Left kidney (tissue), 8 donors: ENCODE data around the gene MTM1. TPM values are rescaled to one million over a fixed set of nuclear protein-coding genes. Genes with fewer than 3 reads are reported as not detected.

Source experiments
- DNase-seq: peaks from one replicate; pipeline ENCODE4 v3.0.0-alpha.2; 2013
- long read RNA-seq, 8 donors: transcript quantifications; one replicate each; lab custom pipeline, GENCODE V29; 2026
- polyA plus RNA-seq: library from polyadenylated mRNA; unstranded; fragments of 120-200 nt; gene quantifications from one replicate; pipeline ENCODE4 v1.2.1, GENCODE V29; 2013; ENCODE audit not compliant: insufficient read length

The MTM1 gene
- polyA plus RNA-seq = 17.6 TPM
- long read RNA-seq, donor 1, partial matches to known transcripts = 0 of 2 reads
- long read RNA-seq, donor 1, other reads (novel, unspliced or antisense) = 0 of 2 reads
- long read RNA-seq, donor 2 = 0 reads
- long read RNA-seq, donor 3, partial matches to known transcripts = 0 of 1 reads
- long read RNA-seq, donor 3, other reads (novel, unspliced or antisense) = 0 of 1 reads
- long read RNA-seq, donor 4 = 0 reads
- long read RNA-seq, donor 5, partial matches to known transcripts = 0 of 2 reads
- long read RNA-seq, donor 5, other reads (novel, unspliced or antisense) = 0 of 2 reads
- long read RNA-seq, donor 6, partial matches to known transcripts = 0 of 2 reads
- long read RNA-seq, donor 6, other reads (novel, unspliced or antisense) = 0 of 2 reads
- long read RNA-seq, donor 7, partial matches to known transcripts = 0 of 3 reads
- long read RNA-seq, donor 7, other reads (novel, unspliced or antisense) = 0 of 3 reads
- long read RNA-seq, donor 8, partial matches to known transcripts = 0 of 1 reads
- long read RNA-seq, donor 8, other reads (novel, unspliced or antisense) = 0 of 1 reads

DNA sequence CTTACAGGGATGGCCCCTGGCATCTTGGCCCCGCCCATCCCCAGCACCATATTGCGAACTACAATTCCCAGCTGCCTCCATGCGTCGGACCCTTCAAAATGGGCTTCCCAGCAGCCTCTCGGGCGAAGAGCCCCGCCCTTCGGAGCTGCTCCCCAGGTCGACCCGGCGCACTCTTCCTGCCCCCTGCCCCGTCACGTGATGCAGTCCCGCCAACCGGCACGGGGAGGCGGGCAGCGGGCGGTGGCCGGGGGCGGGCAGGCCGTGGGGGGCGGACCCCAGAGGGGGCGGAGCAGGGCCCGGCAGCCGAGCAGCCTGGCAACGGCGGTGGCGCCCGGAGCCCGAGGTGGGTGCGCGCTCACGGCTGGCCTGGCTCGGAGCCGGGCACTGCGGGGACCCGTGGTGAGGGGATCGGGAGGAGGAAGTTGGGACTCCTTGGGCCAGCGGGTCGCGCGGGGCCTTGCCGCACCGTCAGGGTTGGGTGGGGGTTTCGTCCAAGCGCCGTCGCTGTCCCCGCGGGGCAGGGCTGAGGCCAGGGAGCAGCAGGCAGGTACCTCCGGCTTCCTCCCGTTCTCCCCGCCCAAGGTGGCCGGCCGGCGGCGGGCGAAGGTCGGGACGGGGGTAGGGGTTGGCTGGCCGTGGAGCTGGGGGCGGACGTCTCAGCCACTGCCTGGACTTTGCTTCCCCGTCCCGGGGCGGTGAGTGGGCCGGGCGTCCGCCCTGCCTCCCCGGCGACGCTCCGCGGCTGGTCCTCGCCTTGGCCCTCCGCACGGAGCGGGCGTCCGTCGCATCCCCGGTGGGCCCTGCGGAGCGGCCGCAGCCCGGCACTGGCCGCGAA, at the start of gene MTM1:
Gene MTM1 (plus strand): TSS at position 302 of the 835 bp plus-strand sequence. CDS start 23,994 bp downstream, outside the sequence.
- peak; percentile 90 for DNase-seq

DNA sequence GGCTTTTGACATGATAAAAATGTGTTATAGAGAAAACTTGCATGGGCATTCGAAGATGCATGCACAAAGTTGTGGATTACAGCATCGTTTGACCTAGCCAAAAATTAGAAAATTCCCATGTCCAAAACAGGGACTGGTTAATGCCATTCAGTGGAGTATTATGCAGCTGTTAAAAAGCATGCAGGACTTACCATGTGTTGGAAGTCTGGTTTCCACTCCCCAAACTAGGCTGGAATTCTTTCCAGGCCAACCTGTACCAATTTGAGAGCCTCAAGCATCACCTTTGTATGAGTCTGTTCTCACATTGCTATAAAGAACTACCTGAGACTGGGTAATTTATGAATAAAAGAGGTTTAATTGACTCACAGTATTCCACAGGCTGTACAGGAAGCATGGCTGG, 45.9 kb upstream of the MTM1 start:
- DNase-seq = no peak

DNA sequence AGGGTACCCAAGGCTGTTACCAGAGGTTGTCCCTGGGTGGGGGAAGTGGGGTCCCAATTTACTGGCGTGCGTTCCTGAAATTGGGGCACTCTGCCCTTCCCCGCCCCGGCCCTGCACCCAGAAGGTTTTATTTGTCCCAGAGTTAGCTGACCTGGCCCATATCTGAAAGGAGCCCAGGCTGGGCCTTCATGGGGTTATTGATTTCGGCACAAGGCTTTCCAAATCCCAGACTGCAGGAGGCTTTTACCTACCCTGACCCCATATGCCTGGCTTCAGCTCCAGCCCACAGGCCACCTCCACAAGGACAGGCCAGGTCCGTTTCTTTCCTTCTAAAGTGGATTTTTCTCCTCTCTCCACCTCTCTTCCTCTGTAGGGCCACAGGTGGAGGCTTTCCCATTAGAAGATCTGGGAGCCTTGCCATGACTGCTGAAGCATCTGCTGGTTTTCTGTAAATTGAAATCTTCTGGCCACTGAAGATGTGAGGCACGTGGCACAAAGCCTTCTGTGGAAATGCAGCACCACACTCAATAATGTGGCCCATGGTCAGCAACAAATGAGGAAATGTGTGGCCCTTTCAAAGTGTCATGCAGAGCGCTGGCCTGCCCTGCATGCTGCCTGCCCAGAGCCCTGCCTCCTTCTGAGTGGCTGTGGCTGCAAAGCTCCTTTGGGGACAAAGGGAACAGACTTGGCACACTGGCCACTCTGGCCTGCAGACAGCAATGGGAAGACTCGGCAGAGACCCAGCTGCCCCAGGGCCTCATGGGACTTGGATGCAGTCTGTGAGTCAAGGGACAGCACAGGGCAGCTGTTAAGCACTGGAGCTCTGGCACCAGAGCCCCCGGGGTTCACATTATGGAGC, 43.1 kb upstream of the MTM1 start:
- no peak for DNase-seq

DNA sequence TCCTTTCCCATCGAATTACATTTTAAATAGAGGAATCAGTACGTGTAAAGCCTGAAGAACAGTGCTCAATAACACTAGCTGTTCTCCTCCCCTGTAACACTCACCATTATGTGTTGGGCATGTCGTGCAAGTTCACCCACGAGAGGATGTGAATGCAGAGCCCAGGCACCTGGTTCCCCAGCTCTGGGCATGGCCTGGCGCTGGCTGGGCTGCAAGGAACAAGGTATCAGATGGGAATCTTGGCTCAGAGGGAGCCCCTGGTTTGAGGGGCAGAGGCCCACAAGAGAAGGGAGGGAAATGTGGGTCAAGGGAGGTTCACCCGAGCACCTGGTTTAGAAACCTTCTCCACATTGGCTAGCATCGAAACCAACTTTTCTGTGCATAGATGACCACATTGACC, 41.7 kb upstream of the MTM1 start:
- no peak for DNase-seq

DNA sequence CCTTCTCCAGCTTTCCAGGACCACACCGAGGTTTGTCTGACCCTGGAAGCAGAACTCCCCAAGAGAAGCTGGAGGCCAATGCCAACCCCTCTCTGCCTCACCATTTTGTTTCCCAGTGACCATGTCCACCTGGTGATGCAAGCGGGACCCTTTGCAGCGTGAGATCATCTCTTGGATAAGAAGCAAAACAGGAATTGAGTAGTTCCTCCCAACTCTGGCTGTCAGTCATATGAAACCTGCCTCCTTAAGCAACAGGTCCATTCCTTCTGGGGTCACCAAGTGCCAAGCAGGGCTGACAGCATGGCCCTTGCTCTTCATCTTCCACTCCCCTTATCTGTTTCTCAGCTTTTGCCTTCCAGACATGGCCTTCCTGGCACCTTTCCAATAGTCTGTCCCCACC, 41.3 kb upstream of the MTM1 start:
- DNase-seq = no peak

DNA sequence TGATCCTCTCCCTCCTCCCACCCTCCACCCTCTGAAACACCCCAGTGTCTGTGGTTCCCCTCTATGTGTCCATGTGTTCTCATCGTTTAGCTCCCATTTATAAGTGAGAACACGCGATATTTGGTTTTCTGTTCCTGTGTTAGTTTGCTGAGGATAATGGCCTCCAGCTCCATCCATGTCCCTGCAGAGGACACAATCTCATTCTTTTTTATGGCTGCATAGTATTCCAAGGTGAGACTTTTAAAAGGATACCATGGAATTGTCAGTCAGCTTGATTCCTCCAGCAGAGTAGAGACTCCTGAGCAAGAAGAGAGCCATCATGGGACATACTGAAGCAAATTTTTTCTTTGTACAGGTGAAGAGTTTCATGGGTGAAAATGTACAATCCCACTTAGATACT, 38.8 kb upstream of the MTM1 start:
- DNase-seq = no peak

DNA sequence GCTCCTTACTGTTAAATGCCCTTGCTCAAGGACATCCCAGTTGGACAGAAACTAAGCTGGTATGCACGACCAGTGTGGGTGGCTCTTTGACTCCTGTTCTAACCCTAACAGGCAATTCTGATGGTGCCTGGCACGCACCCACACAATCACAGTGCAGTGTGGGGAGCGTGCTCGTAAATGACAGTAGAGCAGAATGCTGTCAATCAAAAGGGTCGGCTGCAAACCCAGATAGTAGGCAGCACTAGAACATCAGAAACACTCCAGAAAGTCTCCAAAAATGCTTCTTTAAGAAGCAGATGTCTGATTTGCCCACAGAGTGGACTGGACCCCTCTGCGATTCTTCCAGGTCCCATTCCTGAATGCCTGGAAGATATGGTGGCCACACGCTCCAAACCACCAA, 37.6 kb upstream of the MTM1 start:
- DNase-seq = no peak

DNA sequence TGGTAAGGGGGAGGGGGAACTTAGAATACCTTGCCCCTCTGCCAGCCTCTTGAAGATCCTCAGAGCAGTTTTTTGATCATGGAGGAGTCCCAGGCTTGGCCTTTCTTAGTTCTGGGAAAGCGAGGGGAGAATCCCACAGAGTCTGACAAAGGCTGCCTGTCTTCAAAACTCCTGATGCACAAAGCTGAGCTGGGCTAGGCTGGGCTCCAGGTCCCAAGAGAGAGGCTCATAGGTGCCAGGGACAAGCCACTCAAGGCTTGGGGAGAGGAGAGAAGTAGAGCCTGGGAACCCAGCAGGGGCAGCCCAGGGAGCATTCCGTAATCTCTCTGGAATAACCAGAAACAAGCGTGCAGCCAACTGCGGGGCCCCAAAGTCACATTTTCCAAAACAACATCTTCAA, 37.0 kb upstream of the MTM1 start:
- no peak for DNase-seq

DNA sequence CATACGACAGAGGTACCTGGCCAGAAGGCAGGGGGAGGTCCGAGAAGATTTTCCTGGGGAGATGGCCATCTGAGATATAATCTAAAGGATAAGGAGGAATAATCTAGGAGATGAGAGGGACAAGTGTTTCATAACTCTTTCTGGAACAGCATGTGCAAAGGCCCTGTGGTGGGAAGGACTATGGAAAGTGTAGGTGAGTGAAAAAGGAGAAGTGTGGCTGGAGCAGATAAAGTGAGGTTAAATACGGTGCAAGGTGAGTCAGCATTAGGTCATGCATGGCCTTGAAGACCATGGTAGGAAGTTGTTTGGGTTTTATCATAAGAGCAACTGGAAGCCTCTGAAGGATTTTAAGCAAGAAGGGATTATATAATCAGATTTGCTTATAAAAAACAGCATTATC, 34.6 kb upstream of the MTM1 start:
- DNase-seq = no peak

DNA sequence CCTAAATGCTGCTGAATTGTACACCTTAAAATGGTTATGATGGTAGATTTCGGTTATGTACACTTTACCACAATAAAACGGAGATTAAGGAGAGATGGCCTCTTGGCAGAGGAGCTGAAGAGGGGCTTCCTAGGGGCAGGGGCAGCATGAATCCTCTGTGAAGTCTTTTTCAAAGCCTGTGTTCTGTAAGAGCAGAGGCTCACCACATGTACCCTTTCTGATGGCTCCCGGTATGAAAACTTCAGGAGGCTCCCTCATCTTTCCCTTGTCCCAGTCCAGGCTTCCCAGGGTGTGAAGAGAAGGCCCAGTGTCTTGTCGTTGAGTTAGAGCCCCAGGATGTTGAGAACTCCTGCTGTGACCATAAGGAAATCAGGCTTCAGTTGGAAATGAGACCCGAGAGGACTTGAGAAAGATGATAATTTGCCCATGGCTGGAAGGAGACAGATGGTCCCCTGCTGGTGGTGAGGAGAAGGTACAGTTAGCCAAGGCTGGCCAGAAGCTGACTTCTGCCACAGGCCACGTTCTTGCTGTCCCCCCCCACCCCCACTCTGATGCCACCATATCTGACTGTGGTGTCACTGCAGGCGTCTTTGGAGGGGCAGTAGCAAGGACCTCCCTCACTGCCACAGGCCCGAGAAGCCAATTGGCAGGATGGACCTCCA, 31.8 kb upstream of the MTM1 start:
- no peak for DNase-seq

DNA sequence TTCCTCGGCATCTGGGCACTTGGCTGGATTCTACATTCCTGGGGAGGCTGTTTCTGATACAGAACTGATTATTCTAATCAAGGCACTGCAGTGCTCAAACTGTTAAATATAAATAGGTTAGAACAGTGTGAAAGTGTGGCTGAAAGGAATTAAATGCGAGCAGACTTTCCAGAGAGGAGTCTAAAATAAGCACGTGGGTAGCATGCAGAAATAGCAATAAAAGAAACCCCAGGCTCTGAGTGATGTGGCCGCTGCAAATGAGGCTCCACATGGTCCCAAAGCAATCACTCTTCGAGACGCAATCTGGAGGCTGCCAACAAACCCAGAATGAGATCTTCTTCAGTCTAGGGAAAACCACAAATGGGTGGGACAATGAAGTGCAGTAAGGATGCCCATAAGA, 30.6 kb upstream of the MTM1 start:
- DNase-seq = no peak

DNA sequence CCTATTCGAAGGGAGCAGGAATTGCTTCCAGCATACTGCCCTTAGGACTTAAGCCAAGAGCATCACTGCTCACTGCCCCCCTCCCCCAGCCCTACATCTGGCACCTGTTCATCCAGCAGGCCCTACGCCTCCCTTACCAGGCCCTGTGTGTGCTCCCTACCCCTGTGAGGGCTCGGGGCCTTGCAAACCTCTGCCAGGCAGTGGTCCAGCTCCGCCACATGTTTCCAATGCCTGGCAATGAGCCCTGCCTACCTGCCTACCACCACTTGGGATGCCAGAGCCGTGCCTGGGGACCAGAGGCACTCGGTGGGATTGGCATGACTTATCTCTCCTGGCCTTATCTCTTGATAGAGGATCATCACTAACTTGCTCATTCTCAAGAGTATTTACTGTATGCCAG, 27.5 kb upstream of the MTM1 start:
- no peak for DNase-seq

DNA sequence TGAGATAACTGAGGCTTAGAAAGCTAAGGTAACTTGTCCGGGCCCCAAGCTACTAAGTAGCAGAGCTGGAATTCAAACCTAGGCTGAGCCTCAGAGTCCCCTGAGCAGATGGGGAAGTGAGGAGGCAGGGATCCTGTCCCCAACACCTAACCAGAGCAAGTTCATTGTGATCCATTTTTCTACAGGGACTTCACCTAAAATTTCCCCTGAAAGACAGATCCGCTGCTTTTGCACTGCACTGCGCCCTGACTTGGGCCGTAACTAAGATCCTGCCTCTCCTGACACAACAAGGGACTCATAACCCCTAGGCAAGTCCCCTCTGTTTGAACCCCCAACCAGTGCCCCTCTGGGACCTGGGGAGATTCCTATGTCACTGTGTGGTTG, 25.6 kb upstream of the MTM1 start:
- no peak for DNase-seq

DNA sequence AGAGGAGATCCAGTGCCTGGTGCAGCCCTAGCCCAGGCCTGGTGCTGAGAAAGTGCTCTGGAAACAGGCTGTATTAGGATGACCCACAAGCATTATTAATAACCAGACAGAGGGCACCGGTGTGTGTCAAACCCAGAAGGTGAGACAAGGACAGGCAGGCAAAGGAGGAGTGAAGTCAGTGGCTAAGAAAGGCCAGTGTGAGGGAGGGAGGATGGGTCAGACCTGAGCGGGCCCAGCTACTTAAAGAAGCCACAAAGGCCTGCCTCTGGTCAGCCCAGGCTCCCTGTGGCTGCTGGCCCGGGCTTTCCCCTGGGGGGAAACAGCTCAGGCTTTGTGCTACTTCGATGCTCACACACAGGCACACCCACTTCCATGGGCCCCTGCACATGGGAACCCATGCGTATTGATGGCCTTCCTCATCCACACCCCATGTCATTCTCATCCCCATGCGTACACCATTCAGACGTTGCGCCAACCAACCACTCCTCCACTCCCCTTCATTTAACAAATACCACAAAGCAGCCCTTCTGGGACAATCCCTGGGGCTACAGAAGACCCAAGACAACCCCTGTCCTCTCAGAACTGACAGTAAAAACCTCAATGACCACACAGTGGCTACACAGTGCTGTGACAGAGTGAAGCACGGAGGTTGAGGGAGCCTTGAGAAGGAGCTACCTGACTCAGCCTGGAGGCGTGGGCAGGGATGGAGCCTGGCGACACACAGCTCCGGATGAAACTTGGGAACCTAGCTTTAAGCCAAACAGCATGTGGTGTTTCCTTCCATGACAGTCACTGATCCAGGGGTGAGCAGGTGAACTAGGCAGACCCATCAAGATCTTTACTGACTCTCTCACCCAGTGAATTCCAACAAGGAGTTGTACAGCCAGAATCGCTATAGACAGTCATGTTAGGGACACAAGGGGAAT, 24.9 kb upstream of the MTM1 start:
- DNase-seq = no peak

DNA sequence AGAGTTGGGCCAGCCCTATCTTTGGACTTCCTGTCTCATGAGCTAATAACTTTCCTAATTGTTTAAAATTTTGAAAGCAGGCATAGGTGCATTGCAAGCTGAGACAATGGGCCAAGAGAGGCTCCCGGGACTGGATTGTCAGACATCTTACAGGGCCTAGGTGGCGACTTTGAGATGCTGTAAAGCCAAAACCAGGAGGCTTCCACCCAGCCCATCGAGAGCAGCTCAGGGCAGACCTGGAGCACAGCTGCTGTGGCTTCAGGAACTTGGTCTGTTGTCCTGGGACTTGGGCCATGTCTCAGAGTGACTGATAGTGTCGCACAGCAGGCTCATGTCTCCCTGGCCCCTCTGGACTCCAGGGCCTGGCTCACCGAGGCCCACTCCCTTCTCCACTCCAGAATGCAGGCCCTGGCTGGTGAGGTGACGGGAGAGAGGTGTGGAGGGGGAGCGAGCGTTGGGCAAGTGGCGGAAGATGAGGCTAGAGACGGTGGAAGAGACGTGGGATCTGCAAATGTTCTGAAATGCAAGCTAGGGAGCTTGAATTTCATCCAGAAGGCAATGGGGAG, 24.1 kb upstream of the MTM1 start:
- no peak for DNase-seq

DNA sequence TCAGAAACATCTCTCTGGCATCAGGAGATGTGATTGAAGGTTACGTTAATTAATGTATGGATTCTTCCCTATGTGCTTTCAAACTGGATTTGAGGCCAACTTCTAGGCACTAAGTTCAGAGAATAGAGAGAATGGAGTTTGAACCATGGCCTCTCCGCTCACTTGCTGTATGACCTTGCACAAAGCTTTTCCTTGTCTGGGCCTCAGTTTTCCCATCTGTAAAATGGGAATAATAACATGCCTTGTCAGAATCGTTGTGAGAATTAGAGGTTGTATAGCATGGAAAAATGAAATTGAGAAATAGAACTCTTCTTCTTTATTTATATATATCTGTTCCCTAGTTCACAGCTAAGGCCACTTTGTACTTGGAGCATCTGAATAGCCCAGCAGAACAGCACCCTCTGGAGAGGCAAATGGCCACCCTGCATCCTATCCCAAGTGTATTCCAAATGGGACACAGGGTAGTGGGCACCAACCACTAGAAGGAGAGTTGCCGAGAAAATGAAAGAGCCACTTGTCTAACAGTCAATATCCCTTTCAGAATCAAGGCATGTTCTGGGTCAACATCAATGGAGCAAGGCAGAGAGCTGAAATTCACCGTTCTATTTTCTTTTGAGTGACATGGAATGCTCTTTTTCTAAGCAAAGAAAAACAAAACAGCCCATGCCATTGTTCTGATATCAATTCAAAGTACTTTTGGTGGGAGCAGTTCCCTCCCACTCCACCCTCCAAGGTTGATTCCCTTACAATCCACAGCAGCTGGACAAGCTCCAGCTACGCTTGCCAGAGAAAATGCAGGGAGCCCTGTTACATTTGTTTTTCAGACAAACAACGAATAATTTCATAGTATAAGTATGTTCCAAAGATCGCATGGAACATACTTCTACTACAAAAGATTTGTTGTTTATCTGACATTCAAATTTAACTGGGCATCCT, 23.3 kb upstream of the MTM1 start:
- DNase-seq = no peak

DNA sequence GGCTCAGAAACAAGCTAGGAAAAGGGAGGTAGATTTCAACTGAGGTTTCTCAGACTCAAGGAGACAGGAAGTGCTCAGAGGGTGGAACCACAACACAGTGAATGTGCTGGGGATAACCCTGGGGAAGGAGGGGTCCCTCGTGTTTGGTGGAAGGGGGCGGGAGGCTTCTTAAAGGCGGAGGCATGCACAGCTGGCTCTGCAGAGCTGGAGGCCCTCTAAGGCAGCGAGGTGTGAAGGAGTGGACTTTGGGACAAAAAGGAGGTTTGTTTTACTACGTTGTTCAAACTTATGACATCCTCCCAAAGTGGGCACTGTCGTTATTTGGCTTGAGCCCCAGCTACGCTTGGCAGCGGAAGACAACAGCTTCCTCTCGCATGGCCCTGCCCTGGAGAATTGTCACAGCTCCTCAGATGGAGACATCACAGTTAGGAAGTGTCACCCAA, 21.7 kb upstream of the MTM1 start:
- DNase-seq = no peak

DNA sequence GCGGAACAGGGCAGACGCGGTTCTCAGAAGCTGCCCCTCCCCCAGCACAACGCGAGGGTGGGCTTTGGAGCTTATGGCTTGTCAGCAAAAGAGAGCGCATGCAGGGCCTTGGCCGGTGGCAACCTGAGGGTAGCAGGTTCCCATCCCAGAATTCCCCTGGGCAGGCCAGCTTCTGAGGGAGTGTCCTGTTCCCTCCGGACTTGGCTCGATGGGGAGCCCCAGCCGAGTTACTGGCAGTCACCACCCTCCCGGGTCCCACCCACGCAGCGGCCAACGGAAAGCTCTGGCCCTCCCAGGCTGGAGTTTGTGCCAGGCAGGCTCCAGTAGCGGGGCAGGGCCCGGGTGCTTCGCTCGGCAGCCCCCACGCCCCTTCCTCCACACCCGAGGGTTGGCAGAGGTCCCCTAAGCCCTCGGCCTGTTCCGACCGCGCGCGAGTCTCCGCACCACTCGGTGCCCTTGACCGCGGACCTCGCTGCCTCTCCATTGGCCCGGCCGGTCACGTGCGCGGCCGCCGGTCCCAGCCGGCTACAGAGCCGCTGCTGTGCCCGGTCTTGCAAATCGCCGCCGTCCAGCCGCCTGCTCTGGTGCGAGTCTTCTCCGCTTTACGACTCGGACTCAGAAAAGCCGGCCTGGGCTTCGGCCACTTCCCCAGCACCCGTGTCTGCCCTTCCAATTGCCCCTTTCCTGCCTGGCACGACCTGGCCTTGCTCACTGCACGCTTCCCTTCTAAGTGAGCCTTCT, 20.9 kb upstream of the MTM1 start:
- no peak for DNase-seq
